ENCODE measurements around the gene DDX19B.
"Not testable (repeated sequence)": the region's sequence is repeated elsewhere in the genome, so short reads cannot be mapped to it uniquely, and the experiment has no call there.

DDX19B gene

DNA sequence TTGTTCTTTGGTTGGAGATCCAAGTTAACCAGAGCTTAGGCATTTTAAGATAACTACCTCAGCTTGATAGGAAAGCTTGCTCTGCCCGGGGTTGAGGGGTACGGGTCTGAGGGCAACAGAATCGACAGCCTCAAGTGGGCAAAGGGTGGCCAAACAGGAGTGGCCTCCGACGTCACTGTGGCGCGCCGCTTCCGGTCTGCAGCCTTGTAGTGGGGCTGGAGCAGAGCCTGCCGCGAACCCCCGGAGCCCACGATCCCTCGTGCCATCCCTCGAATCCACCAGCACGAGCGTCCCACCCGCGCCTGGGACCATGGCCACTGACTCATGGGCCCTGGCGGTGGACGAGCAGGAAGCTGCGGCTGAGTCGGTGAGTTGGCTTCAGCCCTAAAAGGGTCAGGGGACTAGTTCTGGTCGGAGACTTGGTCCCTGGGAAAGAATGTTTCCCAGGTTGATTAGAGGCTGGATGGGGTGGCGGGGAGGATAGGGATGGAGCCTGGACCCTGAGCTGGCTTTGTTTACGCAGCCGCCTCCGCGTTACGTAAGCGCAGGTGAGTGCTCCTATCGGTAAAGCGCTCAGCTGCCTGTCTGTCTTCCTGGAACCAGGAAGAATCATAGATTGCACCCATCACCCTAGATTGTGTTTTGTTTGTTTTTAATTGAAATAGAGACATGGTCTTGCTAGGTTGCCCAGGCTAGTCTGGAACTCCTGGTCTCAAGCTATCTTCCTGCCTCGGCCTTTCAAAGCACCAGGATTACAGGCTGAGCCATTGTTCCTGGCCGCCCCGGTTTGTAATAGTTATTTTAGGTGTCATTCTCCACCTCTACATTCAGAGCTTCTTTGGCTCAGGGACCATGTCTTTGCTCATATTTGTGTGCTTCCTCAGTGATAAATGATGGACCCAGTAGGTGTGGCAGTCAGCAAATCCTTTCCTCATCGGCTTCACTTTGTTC lies at the start of gene DDX19B:
TSS of gene DDX19B (plus strand) at position 199 of the 951 bp plus-strand sequence. CDS start at position 311, 112 bp downstream.
- peak; percentile 61 to 73 for DNase-seq

DNA sequence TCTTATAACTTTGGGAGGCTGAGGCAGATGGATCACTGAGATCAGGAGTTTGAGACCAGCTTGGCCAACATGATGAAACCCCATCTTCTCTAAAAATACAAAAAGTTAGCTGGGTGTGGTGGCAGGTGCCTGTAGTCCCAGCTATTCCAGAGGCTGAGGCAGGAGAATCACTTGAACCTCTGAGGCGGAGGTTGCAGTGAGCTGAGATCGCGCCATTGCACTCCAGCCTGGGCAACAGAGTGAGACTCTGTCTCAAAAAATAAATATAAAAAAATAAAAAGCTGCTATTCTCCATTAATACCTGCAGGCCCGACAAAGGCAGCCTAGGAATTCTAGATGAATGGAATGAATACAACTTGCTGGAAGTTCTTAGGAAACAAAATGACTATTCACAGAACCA lies 49.3 kb upstream of the DDX19B start:
- not testable (repeated sequence) for DNase-seq

DNA sequence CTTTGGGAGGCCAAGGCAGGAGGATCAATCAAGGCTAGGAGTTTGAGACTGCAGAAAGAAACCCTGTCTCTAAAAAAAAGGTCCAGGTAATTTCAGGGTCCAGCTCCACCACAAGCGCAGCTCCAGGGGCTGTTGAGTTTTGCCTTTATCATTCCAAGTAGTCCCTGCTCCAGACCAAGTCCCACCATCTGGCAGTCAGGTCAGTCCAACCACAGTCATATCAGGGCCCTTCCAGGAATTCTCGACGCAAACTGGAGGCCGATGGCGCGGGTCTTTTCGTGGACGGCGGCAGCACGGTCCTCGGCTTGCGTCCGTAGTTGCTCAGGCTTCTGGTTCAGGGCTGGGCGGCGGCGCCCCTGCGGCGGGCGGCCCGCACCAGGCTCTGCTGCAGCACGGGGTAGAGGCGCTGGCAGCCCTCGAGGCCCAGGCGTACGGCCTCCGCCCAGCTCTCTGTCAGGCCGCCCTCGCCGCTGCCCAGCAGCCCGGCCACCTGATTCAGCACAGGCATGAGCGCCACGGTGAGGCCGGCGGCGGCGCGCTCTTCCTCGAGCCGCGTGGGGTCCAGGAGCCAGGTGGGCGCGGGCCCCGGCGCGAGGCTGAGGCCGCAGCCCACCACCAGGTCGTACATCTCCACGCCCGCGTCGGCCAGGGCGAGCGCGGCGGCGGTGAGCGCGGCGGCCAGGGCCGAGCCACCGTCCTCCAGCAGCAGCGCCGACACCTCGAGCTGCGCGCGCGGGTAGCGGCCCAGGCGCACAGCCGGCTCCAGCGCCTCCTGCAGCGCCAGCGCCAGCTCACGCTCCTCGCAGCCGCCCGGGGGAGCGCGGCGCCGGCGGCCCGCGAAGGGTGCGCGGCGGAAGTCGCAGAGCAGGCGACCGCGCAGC lies 48.0 kb upstream of the DDX19B start:
- DNase-seq = peak; percentile 37 to 52

DNA sequence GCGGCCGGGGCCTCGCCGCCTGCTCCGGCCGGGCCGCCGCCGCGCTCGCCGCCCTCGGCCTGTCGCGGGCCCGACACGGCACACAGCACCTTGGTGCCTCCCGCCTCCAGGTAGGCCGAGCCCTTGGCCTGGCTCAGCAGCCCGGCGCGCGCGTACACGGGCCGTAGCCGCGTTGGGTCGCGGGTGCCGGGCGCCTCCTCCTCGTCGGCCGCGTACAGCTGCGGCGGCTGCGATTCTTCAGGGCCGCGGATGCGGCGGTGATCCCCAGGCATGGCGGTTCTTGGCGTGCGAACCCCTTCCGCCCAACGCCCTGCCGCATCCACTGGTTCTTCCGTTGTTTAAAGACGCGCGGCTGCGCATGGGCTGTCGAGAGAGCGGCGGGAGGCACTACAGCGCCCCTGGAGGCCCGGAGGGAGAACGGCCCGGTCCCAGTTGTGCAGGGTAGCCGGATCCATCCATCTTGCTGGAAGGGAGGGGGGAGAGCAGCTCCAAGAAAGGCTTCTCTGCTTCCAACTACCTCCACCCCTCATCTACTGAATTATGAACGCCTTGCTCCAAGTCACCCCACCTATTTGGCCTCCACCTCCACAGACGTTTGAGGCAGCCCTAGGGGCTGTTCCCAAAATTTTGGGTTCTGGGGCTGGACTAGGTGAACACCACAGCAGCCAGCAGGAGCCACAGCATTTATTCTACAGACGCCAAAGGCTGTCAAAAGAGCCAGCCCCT lies 47.2 kb upstream of the DDX19B start, which contains the start of gene EXOSC6:
TSS of gene EXOSC6 (minus strand) at position 312 of the 726 bp plus-strand sequence. CDS start at position 272, 40 bp downstream.
- peak; percentile 92 to 93 for DNase-seq

GRCh38 chr16:70252355-70252988 lies 46.5 kb upstream of the DDX19B start:
- peak in 1 of 2 donors; percentile 40 for DNase-seq

GRCh38 chr16:70253291-70254106 lies 45.5 kb upstream of the DDX19B start:
- DNase-seq = peak; percentile 50 to 57

- no peak for DNase-seq
Observed at GRCh38 chr16:70254180-70254964, 44.6 kb upstream of the DDX19B start.

GRCh38 chr16:70254965-70255286 lies 44.1 kb upstream of the DDX19B start:
- no peak for DNase-seq

DNA sequence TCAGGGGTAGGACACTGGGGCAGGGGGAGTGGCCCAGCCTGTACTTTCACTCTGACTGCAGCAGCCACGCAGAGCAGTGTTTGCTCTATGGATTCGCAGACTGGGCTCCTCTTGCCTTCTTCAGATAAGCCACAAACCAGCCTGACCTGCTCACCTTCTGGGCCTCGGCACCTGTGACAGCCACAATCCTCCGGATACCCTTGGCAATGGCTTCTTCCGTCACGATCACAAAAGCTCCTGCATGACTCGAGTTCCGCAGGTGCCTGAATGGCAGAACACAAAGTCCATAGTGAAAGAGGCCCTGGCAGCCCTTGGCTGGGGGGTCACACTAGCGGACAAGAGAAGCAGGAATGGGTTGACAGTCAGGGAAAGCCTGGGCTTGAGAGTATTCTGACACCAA lies 43.4 kb upstream of the DDX19B start:
- no peak for DNase-seq

DNA sequence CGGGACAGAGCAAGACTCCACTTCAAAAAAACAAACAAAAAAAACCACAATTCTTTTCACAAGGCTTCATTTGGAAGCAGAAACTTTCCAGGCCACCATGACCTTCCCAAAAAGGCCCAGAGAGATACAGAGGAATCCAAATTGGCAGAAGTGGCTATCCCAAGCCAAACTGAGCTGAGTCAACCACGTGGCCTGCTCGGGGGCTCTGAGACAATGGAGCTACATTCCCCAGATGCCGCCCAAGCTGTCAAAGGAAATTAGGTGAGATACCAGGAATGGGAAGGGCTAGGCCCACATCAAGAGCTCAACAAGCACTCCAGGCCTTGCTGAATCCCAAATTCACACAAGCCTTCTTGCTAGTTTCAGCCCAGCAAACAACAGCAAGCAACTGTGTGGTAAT lies 41.6 kb upstream of the DDX19B start:
- no peak for DNase-seq

DNA sequence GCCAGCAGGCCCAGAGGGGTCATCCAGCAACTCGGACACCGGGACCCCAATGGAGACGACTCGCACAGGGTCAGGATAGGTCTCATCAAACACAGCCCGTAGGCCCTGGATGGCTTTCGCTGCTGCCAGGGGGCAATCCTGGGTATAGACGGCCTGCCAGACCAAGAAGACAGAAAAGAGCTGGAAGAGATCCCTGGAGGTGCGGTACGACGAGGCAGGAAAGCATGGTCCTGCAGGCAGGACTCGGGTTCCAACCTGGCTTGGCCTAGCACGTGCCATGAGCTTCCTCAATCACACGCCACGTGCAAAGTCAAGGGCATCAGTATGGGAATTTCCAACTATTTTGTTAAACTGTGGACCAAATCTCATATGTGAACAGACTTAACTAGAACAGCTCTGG lies 40.9 kb upstream of the DDX19B start:
- no peak for DNase-seq

- no peak for DNase-seq
Observed at GRCh38 chr16:70258946-70259345, 40.0 kb upstream of the DDX19B start.

DNA sequence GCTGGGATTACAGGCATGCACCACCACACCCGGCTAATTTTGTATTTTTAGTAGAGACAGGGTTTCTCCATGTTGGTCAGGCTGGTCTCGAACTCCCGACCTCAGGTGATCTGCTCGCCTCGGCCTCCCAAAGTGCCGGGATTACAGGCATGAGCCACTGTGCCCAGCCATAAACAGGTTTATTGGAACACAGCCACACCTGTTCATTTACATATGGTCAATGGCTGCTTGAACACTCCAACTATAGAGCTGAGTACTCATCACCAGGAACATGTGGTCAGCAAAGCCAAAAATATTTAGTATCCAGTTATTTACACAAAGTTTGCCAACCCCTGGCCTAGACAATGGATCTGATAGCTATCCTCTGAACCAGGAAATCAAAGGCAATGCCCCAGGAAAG lies 39.1 kb upstream of the DDX19B start:
- not testable (repeated sequence) for DNase-seq

GRCh38 chr16:70267516-70267915 lies 31.5 kb upstream of the DDX19B start:
- peak in 1 of 2 donors; percentile 34 for DNase-seq

- not testable (repeated sequence) for DNase-seq
Observed at GRCh38 chr16:70267922-70268321, 31.1 kb upstream of the DDX19B start.

- DNase-seq = no peak
Observed at GRCh38 chr16:70269471-70269870, 29.5 kb upstream of the DDX19B start.

- no peak for DNase-seq
Observed at GRCh38 chr16:70270176-70270575, 28.8 kb upstream of the DDX19B start.

DNA sequence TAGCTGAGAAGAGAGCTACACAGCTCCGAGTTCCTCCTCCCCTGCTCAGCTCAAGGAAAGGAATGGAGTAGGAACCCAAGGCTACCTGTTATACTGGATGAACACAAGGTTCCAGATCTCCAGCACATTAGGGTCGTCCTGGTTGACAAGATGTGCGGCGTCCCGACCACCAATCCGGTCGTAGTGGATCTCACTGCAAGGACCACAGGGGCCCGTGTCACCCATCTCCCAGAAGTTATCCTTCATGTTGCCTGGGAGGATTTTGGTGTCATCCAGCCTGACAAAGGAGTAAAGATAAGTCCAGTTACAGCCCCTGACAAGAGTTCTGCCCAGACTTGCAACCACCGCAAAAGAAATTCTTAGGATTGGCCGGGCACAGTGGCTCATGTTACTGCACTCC lies 27.3 kb upstream of the DDX19B start:
- no peak for DNase-seq

DNA sequence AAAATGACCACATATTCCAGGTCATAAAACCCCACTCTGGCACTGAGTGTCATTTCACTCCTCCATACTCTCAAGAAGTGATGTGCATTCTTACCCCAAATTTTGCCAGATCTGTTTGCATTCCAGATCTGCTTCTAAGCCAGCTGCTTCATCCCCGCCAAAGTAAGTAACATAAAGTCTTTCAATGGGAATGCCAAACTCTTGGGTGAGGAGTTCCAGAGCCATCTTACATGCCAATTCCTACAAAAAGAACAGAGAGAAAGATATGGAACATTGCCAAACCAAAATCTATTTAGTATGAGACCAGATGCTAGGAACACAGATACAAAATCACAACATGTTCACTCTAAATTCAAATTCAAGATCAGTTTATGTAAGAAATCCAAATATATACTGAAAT lies 22.6 kb upstream of the DDX19B start:
- no peak for DNase-seq

DNA sequence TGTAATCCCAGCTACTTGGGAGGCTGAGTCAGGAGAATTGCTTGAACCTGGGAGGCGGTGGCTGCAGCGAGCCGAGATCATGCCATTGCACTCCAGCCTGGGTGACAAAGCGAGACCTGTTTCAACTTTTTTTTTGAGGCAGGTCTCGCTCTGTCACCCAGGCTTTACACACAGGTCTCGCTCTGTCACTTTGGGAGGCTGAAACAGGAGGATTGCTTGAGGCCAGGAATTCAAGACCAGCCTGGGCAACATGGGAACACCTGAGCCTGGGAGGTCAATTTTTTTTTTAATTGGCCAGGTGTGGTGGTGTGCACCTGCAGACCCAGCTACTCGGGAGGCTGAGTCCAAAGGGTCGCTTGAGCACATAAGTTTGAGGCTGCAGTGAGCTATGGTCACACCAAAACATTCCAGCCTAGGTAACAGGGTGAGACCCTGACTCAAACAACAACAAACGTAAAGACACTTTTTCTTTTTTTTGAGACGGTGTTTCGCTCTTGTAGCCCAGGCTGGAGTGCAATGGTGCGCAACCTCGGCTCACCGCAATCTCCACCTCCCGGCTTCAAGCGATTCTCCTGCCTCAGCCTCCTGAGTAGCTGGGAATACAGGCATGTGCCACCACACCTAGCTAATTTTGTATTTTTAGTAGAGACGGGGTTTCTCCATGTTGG lies 11.5 kb upstream of the DDX19B start:
- not testable (repeated sequence) for DNase-seq

All from stimulated activated CD4-positive, alpha-beta T cell treated with anti-CD3 and anti-CD28 coated beads, Interleukin-2, amount 100 ng/mL, for 24 hours (primary cell).